Nephron (organoid): ENCODE results near the gene TSPAN7.
A peak's percentile ranks its signal among the peaks of the same experiment; 100 is the strongest.

Experiments
- H3K27ac Mint-ChIP-seq, 3 experiments: 2 replicates each; pipeline ENCODE4 v1.8.0; 2020; ENCODE audit warnings: mixed read lengths in 3 of 3, mild to moderate bottlenecking in 2 of 3, moderate library complexity in 1 of 3
- H3K27me3 Mint-ChIP-seq: 2 replicates; pipeline ENCODE4 v1.8.0; 2021; ENCODE audit warnings: low read depth, mild to moderate bottlenecking, moderate library complexity, mixed read lengths
- H3K36me3 Mint-ChIP-seq: 2 replicates; pipeline ENCODE4 v1.8.0; 2020; ENCODE audit warnings: low read depth, mixed read lengths
- H3K4me1 Mint-ChIP-seq: 2 replicates; pipeline ENCODE4 v1.8.0; 2020; ENCODE audit warnings: mixed read lengths
- H3K4me3 Mint-ChIP-seq, 3 experiments: 2 replicates each; pipeline ENCODE4 v1.8.0; 2020; ENCODE audit warnings: mild to moderate bottlenecking in 3 of 3, mixed read lengths in 3 of 3, moderate library complexity in 2 of 3
- H3K9me3 Mint-ChIP-seq: 2 replicates; pipeline ENCODE4 v1.8.0; 2020; ENCODE audit warnings: mixed read lengths
- CTCF ChIP-seq, 3 experiments: fragments of 200-600 bp; sonication (generic); IDR thresholded peaks; one replicate each; pipeline ENCODE4 v1.5.0; 2021; ENCODE audit warnings: antibody characterized with exemption in 3 of 3; ENCODE audit not compliant: unreplicated experiment in 3 of 3

TSPAN7 gene

GRCh38 chrX:38657562-38657961 is 96.2 kb downstream of the TSPAN7 start:
- no peak for TF ChIP-seq CTCF (IDR thresholded peaks at IDR 0.05; ENCODE audit: unreplicated experiment in 3 of 3)
- Mint-ChIP-seq H3K4me3 (no peak overlapping the region), H3K27me3 (no peaks in the 10 kb centered on the region), H3K36me3 (no peaks in the 10 kb centered on the region), H3K27ac (no peak overlapping the region), H3K9me3 (peaks cover 3% of the 10 kb centered on the region), H3K4me1 (peaks cover 18% of the 10 kb centered on the region)

GRCh38 chrX:38660395-38661102 is 99.2 kb downstream of the TSPAN7 start:
- TF ChIP-seq CTCF (IDR thresholded peaks at IDR 0.05; ENCODE audit: unreplicated experiment in 3 of 3): no peak
- no peak overlapping the region for H3K27ac Mint-ChIP-seq
- peaks cover 4% of the 10 kb centered on the region for H3K4me1 Mint-ChIP-seq
- peaks cover 3% of the 10 kb centered on the region for H3K9me3 Mint-ChIP-seq
- no peaks in the 10 kb centered on the region for H3K36me3 Mint-ChIP-seq
- no peaks in the 10 kb centered on the region for H3K27me3 Mint-ChIP-seq
- no peak overlapping the region for H3K4me3 Mint-ChIP-seq

GRCh38 chrX:38661103-38661441 is 99.7 kb downstream of the TSPAN7 start:
- Mint-ChIP-seq H3K27ac (no peak overlapping the region), H3K36me3 (no peaks in the 10 kb centered on the region), H3K4me3 (no peak overlapping the region), H3K27me3 (no peaks in the 10 kb centered on the region), H3K4me1 (peaks cover 9% of the 10 kb centered on the region), H3K9me3 (peaks cover 3% of the 10 kb centered on the region)
- no peak for TF ChIP-seq CTCF (IDR thresholded peaks at IDR 0.05; ENCODE audit: unreplicated experiment in 3 of 3)

GRCh38 chrX:38661561-38661960 is 100.2 kb downstream of the TSPAN7 start:
- peaks cover 3% of the 10 kb centered on the region for H3K9me3 Mint-ChIP-seq
- no peak overlapping the region for H3K27ac Mint-ChIP-seq
- peaks cover 6% of the 10 kb centered on the region for H3K4me1 Mint-ChIP-seq
- no peak overlapping the region for H3K4me3 Mint-ChIP-seq
- no peak for TF ChIP-seq CTCF (IDR thresholded peaks at IDR 0.05; ENCODE audit: unreplicated experiment in 3 of 3)
- no peaks in the 10 kb centered on the region for H3K27me3 Mint-ChIP-seq
- no peaks in the 10 kb centered on the region for H3K36me3 Mint-ChIP-seq

- H3K4me1 Mint-ChIP-seq: peaks cover 6% of the 10 kb centered on the region
- H3K27ac Mint-ChIP-seq: no peak overlapping the region
- H3K9me3 Mint-ChIP-seq: peaks cover 5% of the 10 kb centered on the region
- H3K36me3 Mint-ChIP-seq: no peaks in the 10 kb centered on the region
- H3K27me3 Mint-ChIP-seq: no peaks in the 10 kb centered on the region
- H3K4me3 Mint-ChIP-seq: no peak overlapping the region
- TF ChIP-seq CTCF (IDR thresholded peaks at IDR 0.05; ENCODE audit: unreplicated experiment in 3 of 3): no peak
Measured at GRCh38 chrX:38662640-38663039, 101.3 kb downstream of the TSPAN7 start.

GRCh38 chrX:38664285-38664684 is 102.9 kb downstream of the TSPAN7 start:
- no peaks in the 10 kb centered on the region for H3K36me3 Mint-ChIP-seq
- H3K4me3 Mint-ChIP-seq: no peak overlapping the region
- no peak overlapping the region for H3K27ac Mint-ChIP-seq
- H3K9me3 Mint-ChIP-seq: peaks cover 2% of the 10 kb centered on the region
- H3K27me3 Mint-ChIP-seq: no peaks in the 10 kb centered on the region
- peaks cover 6% of the 10 kb centered on the region for H3K4me1 Mint-ChIP-seq
- peak; percentile 48 to 63 (median 54) for TF ChIP-seq CTCF (IDR thresholded peaks at IDR 0.05; ENCODE audit: unreplicated experiment in 3 of 3)
